Stomach (tissue), 19 donors: ENCODE results near the gene TEAD2. TPM values are rescaled to one million over a fixed set of nuclear protein-coding genes. Genes with fewer than 3 reads are reported as not detected.

Source experiments
- DNase-seq, 2 donors: peaks; one replicate each; pipeline versions ENCODE4 v3.0.0 to v3.0.0-alpha.2; 2013 to 2019
- H3K27ac ChIP-seq, 5 donors: fragments of 200-600 bp in 4 of 5; sonication (generic) in 4 of 5; one replicate each; pipeline ENCODE4 v1.5.1; 2013 to 2019; ENCODE audit warnings: mild to moderate bottlenecking in 1 of 5, moderate library complexity in 1 of 5
- H3K27me3 ChIP-seq, 3 donors: fragments of 200-600 bp; sonication (generic); one replicate each; pipeline ENCODE4 v1.5.1; 2017 to 2019; ENCODE audit warnings: mixed run types in 1 of 3
- H3K36me3 ChIP-seq, 4 donors: fragments of 200-600 bp; sonication (generic); 1 replicate in 3 of 4; 2 replicates in 1 of 4; pipeline ENCODE4 v1.5.1; 2016 to 2019
- H3K4me1 ChIP-seq, 4 donors: fragments of 200-600 bp; sonication (generic); one replicate each; pipeline ENCODE4 v1.5.1; 2016 to 2019
- H3K4me3 ChIP-seq, 4 donors: fragments of 200-600 bp; sonication (generic) in 3 of 4; one replicate each; pipeline ENCODE4 v1.5.1; 2016 to 2019; ENCODE audit warnings: mild to moderate bottlenecking in 1 of 4
- H3K9me3 ChIP-seq, 4 donors: fragments of 200-600 bp; sonication (generic); one replicate each; pipeline ENCODE4 v1.5.1; 2016 to 2019
- EP300 ChIP-seq: sonication (generic); formaldehyde crosslinking; IDR thresholded peaks from one replicate; pipeline ENCODE4 v1.6.1; 2017; ENCODE audit warnings: antibody characterized with exemption
- POLR2A ChIP-seq, 4 donors: fragments of 450-650 bp; IDR thresholded peaks; one replicate each; pipeline ENCODE4 v1.6.1; 2016; ENCODE audit warnings: antibody characterized with exemption in 4 of 4, control low read depth in 2 of 4, mild to moderate bottlenecking in 1 of 4, moderate library complexity in 1 of 4
- POLR2AphosphoS5 ChIP-seq, 3 donors: sonication (generic); formaldehyde crosslinking; IDR thresholded peaks; one replicate each; pipeline ENCODE4 v1.6.1; 2016; ENCODE audit warnings: antibody characterized with exemption in 3 of 3
- WGBS, 5 donors: extraction: QIAGEN DNeasy Blood & Tissue Kit in 3 of 5; methylation state at CpG; one replicate each; pipeline versions ENCODE4 v1.1.5 to v1.1.7; 2013 to 2018; 5-methylcytosine and 5-hydroxymethylcytosine counted together
- intact Hi-C: fragments of 100-400 bp; cut with DNase I; formaldehyde crosslinking; loops from one replicate; pipeline ENCODE4 v1.15.1; 2023; ENCODE audit warnings: low total_unique reads
- long read RNA-seq, 10 donors: transcript quantifications; one replicate each; lab custom pipeline, GENCODE V29; 2026
- polyA plus RNA-seq, 3 donors: library from polyadenylated mRNA; stranded (reverse); fragments of 200-250 nt; gene quantifications; one replicate each; pipeline ENCODE4 v1.2.3, GENCODE V29; 2013
- total RNA-seq, 5 donors: library from RNA; depleted of rRNA; stranded (reverse); fragments of >200 nt; gene quantifications; one replicate each; pipeline versions ENCODE4 v1.1.0 to v1.2.3, GENCODE V29; 2014 to 2016
- TF ChIP-seq, protein P1 (sequence below), 7 experiments: fragments of 450-650 bp in 4 of 7; fragments of 200-600 bp in 3 of 7; sonication (generic) in 3 of 7; IDR thresholded peaks; one replicate each; pipeline ENCODE4 v1.5.1; 2016 to 2019; ENCODE audit warnings: antibody characterized with exemption in 7 of 7, control low read depth in 2 of 7, mild to moderate bottlenecking in 1 of 7
- donor health status: healthy with polysubstance abuse.
- donor health status: Bipolar disorder and iron deficiency.
- donor health status: healthy.

TEAD2 gene
- total RNA-seq (10 to 100 TPM in 4 of 5 donors, 1 to 10 TPM in 1; 4.3 to 42.0 (median 17.8) TPM), polyA plus RNA-seq (10 to 100 TPM; 21.8 to 35.4 (median 26.6) TPM)
- long read RNA-seq, donor 1, partial matches to known transcripts: 0 of 1 reads
- long read RNA-seq, donor 1, other reads (novel, unspliced or antisense): 0 of 1 reads
- long read RNA-seq, donor 2, partial matches to known transcripts: 0 of 2 reads
- long read RNA-seq, donor 2, other reads (novel, unspliced or antisense): 0 of 2 reads
- long read RNA-seq, donor 3, partial matches to known transcripts: 6 of 8 reads
- long read RNA-seq, donor 3, other reads (novel, unspliced or antisense): 0 of 8 reads
- long read RNA-seq, donor 4: 0 reads
- long read RNA-seq, donor 5, partial matches to known transcripts: 25 of 28 reads
- long read RNA-seq, donor 5, other reads (novel, unspliced or antisense): 0 of 28 reads
- long read RNA-seq, donor 6, partial matches to known transcripts: 10,967 of 11,168 reads
- long read RNA-seq, donor 6, other reads (novel, unspliced or antisense): 196 of 11,168 reads
- long read RNA-seq, donor 7, partial matches to known transcripts: 20 of 23 reads
- long read RNA-seq, donor 7, other reads (novel, unspliced or antisense): 0 of 23 reads
- long read RNA-seq, donor 8, partial matches to known transcripts: 8 of 10 reads
- long read RNA-seq, donor 8, other reads (novel, unspliced or antisense): 0 of 10 reads
- long read RNA-seq, donor 9, partial matches to known transcripts: 18 of 19 reads
- long read RNA-seq, donor 9, other reads (novel, unspliced or antisense): 0 of 19 reads
- long read RNA-seq, donor 10: 0 reads

DNA sequence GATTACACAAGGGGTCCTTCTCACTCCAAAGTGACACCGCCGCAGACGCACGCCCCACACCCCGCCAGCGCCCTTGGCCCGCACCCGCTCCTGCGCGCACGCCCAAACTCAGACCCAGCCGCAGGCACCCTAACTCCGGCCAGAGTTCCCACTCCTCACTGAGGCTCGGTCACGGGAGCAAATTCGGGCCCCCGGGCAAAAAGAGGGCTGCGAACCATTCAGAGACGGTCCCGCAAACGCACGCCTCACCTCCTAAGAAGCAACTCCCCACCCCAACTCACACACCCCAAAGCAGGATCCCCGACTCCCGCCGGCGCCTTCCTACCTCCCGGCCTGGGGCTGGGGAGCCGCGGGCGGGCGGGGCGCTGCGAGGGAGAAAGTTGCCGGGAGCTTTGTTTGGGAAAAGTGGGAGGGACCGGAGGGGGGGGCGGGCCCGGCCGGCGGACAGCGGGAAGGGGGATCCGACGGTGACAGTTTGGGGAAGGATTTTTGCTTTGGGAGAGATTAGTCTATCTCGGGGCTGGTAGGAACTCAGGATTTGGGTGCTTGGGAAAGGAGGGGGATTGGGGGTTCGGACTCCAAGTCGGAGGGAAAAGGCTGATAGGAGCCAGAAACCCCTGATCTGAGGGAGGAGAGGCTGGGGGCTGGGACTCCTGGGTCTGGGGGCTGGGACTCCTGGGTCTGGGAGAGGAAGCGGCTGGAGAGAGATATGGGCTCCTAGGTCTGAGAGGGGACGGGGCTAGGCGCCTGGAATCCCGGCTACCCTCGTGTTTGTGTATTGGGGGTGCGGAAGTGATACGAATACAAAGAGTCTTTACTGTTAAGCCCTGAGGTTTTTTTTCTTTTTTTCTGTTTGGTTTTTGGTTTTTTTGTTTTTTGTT, at the start of gene TEAD2:
Gene TEAD2 (minus strand): TSS at position 369 of the 881 bp plus-strand sequence. CDS start 2,341 bp downstream, outside the sequence.
- H3K4me3 ChIP-seq: peak within 1 kb of the TSS; percentile 63 to 82 (median 76)
- peaks cover 0 to 26% (median 24%) of the 10 kb centered on the region in 4 donors for H3K36me3 ChIP-seq
- intact Hi-C loops: no loop called here
- peaks cover 0 to 33% (median 9%) of the 10 kb centered on the region in 3 donors for H3K27me3 ChIP-seq
- DNase-seq: peak; percentile 73 to 92
- peaks cover 16 to 54% (median 34%) of the 10 kb centered on the region in 4 donors for H3K4me1 ChIP-seq
- 0 to 1% (median 1%) methylated on average over 41 to 52 of the region's 52 CpGs for WGBS, 5 donors
- TF ChIP-seq, protein P1, sequence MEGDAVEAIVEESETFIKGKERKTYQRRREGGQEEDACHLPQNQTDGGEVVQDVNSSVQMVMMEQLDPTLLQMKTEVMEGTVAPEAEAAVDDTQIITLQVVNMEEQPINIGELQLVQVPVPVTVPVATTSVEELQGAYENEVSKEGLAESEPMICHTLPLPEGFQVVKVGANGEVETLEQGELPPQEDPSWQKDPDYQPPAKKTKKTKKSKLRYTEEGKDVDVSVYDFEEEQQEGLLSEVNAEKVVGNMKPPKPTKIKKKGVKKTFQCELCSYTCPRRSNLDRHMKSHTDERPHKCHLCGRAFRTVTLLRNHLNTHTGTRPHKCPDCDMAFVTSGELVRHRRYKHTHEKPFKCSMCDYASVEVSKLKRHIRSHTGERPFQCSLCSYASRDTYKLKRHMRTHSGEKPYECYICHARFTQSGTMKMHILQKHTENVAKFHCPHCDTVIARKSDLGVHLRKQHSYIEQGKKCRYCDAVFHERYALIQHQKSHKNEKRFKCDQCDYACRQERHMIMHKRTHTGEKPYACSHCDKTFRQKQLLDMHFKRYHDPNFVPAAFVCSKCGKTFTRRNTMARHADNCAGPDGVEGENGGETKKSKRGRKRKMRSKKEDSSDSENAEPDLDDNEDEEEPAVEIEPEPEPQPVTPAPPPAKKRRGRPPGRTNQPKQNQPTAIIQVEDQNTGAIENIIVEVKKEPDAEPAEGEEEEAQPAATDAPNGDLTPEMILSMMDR (IDR thresholded peaks at IDR 0.05): no peak
- TF ChIP-seq POLR2AphosphoS5 (IDR thresholded peaks at IDR 0.05): peak in 2 of 3 donors; percentile 47 to 67
- H3K9me3 ChIP-seq: no peaks in the 10 kb centered on the region
- peak within 1 kb of the TSS; percentile 82 to 95 (median 94) for H3K27ac ChIP-seq

DNA sequence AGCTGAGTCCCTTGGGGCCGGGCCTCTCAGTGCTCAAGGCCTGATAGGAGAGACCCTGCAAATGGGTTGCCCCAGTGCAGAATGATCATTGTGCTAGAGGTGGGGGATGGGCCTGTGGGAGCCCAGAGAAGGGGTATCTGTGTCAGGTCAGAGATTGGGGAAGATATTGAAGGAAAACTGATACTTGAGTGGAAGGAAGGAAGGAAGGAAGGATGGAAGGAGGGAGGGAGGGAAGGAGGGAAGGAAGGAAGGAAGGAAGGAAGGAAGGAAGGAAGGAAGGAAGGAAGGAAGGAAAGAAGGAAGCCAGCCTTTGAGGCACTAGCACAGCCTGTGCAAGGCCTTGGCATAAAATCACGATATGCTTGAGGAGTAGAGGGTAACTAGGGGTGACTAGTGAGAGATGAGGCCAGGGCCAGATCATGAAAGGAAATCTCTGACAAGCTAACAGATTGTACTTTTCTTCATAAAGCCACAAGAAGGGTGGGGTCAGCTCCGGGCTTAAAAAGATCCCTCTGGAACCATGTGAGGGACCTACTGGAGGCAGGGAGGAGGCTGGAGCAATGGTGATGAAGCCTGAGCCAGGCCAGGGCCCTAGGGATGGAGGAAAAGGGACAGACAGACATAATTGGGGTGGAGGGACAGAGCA, 49.6 kb upstream of the TEAD2 start:
- WGBS, 5 donors: 61 to 71% (median 65%) methylated on average over 3 of the region's 3 CpGs
- intact Hi-C loops: no loop called here
- DNase-seq: no peak
- H3K4me3 ChIP-seq: no peak overlapping the region
- no peaks in the 10 kb centered on the region for H3K36me3 ChIP-seq
- no peak overlapping the region for H3K27ac ChIP-seq
- H3K9me3 ChIP-seq: no peaks in the 10 kb centered on the region
- H3K27me3 ChIP-seq: peaks cover 0 to 65% (median 2%) of the 10 kb centered on the region in 3 donors
- peaks cover 0 to 13% (median 0%) of the 10 kb centered on the region in 4 donors for H3K4me1 ChIP-seq
- TF ChIP-seq POLR2A (IDR thresholded peaks at IDR 0.05) (no peak), EP300 (no peak), POLR2AphosphoS5 (IDR thresholded peaks at IDR 0.05) (no peak)
- TF ChIP-seq, protein P1 (IDR thresholded peaks at IDR 0.05): no peak

DNA sequence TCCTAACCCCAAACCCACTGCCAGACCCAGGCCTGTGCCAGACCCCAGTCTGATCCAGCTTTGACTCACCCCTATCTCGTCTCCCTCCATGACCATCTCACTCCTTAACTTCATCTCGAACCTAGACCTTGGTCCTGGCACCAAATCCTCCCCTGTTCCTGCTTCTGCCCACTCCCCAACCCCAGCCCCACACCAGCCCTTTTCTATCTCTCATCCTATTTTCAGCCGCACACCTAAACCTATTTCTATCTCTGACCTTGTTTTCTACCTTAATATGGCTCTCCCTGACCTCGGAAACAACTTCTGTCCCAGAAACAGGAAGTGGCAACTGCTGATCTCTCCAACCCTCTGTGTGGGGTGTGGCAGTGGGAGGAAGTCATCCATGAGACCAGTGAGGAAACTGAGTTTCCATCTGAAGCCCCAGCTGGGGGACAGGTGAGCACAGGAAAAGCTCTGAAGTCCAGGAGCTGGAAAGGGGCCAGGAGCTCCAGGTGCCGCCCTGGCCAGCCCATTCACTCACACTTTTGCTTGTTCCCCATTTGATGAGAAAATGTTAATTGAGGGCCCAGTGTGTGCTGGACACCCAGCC, 47.3 kb upstream of the TEAD2 start:
- no peak for DNase-seq
- intact Hi-C loops: no loop called here
- Histone ChIP-seq H3K27me3 (peaks cover 0 to 49% (median 0%) of the 10 kb centered on the region in 3 donors), H3K27ac (no peak overlapping the region), H3K4me1 (peaks cover 0 to 13% (median 0%) of the 10 kb centered on the region in 4 donors), H3K36me3 (no peaks in the 10 kb centered on the region), H3K4me3 (no peak overlapping the region), H3K9me3 (no peaks in the 10 kb centered on the region)
- TF ChIP-seq POLR2A (IDR thresholded peaks at IDR 0.05) (no peak), POLR2AphosphoS5 (IDR thresholded peaks at IDR 0.05) (no peak), EP300 (no peak)
- TF ChIP-seq, protein P1 (IDR thresholded peaks at IDR 0.05): no peak
- 62 to 79% (median 71%) methylated on average over 5 of the region's 5 CpGs for WGBS, 5 donors
